Omental fat pad (tissue), 4 donors: ENCODE measurements around the gene VAV2. TPM values are rescaled to one million over a fixed set of nuclear protein-coding genes. Genes with fewer than 3 reads are reported as not detected.
A peak's percentile ranks its signal among the peaks of the same experiment; 100 is the strongest.

Experiments
- ATAC-seq: fragments of 150-250 bp; one replicate; pipeline ENCODE4 v1.9.1; 2016; ENCODE audit warnings: mild to moderate bottlenecking, moderate library complexity; ENCODE audit not compliant: low FRiP score
- DNase-seq: peaks from one replicate; pipeline ENCODE4 v3.0.0-alpha.2; 2019; ENCODE audit warnings: low spot score
- total RNA-seq, 4 donors: library from RNA; depleted of rRNA; stranded (reverse); fragments of >200 nt; gene quantifications; one replicate each; pipeline ENCODE4 v1.1.0, GENCODE V29; 2016
- TF ChIP-seq, protein P1 (sequence below), 3 donors: fragments of 450-650 bp; IDR thresholded peaks; one replicate each; pipeline ENCODE4 v1.5.1; 2016 to 2017; ENCODE audit warnings: antibody characterized with exemption in 3 of 3, mild to moderate bottlenecking in 3 of 3, moderate library complexity in 2 of 3

VAV2 gene
- total RNA-seq, 4 donors from 2014 or later = 4.0 to 10.9 (median 6.2) TPM

GRCh38 chr9:133733421-133733795 is 258.7 kb downstream of the VAV2 start:
- DNase-seq = no peak
- no peak for ATAC-seq
- TF ChIP-seq, protein P1, sequence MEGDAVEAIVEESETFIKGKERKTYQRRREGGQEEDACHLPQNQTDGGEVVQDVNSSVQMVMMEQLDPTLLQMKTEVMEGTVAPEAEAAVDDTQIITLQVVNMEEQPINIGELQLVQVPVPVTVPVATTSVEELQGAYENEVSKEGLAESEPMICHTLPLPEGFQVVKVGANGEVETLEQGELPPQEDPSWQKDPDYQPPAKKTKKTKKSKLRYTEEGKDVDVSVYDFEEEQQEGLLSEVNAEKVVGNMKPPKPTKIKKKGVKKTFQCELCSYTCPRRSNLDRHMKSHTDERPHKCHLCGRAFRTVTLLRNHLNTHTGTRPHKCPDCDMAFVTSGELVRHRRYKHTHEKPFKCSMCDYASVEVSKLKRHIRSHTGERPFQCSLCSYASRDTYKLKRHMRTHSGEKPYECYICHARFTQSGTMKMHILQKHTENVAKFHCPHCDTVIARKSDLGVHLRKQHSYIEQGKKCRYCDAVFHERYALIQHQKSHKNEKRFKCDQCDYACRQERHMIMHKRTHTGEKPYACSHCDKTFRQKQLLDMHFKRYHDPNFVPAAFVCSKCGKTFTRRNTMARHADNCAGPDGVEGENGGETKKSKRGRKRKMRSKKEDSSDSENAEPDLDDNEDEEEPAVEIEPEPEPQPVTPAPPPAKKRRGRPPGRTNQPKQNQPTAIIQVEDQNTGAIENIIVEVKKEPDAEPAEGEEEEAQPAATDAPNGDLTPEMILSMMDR (IDR thresholded peaks at IDR 0.05) = no peak

GRCh38 chr9:133732639-133733408 is 259.3 kb downstream of the VAV2 start:
- TF ChIP-seq, protein P1 (IDR thresholded peaks at IDR 0.05) = no peak
- no peak for DNase-seq

DNA sequence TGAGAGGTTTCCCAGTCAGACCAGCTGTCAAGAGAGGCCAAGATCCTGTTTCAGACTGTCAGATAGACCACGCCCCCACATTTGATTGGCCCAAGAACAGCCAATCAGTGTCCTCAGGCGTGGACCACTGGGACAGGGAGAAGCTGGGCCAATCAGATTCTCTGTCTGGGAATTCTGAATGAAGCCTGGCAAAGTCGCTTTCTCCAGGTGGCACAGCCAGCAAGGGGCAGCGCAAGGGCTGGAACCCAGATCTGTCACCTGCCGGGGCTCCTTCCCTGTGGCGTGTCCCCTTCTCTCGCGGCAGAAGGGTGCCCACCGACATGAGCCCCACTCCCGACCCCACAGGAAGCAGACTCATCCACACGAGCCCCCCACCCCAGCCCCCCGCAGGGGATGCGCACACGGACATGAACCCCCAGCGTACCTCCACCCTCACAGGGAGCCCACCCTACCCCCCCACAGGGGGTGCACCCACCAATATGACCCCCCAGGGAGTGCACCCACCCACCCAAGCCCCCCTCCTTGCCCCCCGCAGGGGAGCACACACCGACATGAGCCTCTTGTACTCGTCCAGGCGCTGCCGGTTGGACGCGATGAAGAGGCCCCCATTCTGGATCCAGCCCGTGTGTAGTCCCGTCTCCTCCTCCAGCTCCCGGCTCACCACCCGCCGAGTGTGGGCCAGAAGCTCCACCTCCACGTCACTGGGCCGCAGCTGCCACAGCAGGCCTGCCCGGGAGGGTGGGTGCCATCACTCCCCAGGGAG is 260.1 kb downstream of the VAV2 start:
- ATAC-seq (no peak), DNase-seq (peak; percentile 6)
- TF ChIP-seq, protein P1 (IDR thresholded peaks at IDR 0.05) = no peak

More at GRCh38 chr9:133732639-133733408, 259.3 kb downstream of the VAV2 start:
- ATAC-seq = no peak

DNA sequence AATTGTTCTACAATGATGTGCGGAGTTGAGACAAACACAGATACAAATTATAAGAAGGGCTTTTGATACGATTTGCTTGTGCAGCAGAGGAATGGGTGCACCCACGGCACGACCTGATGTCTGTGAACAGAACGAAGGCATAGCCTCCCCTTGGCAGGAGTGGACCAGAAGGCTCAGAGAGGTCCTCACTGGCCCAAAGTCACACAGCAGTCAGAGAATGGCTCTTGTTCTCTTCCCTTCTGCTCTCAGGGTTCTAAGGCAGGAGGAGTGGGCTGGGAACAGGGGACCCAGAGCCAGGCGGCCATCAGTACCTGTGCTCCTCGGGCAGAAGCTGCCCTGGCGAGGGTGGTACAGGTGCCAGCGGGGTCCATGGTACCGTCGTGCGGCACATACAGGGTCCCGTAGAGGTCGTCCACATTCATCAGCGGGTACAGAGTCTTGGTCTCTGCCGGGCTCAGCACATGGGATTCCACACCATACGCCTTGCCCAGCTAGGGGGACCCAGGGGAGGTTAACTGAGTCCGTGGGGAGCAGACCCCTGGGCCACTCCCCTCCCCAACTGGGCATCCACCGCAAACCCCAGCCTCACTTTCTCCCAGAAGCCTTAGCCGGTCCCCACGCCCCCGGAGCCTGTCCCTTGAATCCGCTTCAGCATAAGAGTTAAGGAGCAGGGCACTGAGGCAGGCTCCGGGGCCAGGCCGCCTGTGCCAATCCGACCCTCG is 261.0 kb downstream of the VAV2 start:
- peak; percentile 20 for DNase-seq
- no peak for ATAC-seq
- TF ChIP-seq, protein P1 (IDR thresholded peaks at IDR 0.05) = no peak

- TF ChIP-seq, protein P1 (IDR thresholded peaks at IDR 0.05) = no peak
- DNase-seq (peak; percentile 6), ATAC-seq (no peak)
Measured at GRCh38 chr9:133729617-133730281, 262.4 kb downstream of the VAV2 start.

DNA sequence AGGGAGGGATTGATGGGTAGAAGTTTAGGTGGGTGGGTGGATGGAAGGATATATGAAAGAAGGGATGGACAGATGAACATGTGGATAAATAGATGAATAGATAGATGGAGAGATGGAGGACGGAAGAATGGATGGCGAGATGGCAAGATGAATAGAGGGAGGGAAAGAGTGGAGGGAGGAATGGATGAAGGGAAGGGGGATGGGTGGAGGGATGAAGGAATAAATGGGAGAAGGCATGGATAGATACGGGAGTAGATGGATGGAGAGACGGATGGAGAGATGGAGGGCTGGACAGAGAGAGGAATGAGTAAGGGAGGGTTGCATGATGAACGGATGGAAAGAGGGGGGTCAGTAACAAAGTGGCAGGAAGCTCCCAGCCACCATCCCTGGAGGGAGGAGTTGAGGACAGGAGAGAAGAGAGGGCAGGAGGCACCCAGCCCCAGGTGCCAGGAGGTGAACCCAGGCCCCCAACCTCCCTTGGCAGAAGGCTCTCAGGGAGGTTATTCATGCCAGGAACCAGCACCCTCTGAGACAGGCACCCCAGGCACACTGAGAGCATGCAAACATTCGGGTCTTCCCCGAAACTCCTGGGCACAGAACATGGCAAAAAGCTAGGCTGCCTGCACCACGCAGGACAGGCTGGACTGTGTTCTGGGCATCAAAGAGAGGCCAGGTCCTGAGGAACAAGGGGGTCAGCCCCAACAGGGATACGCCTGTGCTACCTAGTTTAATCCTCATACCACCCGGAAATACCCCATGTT is 263.1 kb downstream of the VAV2 start:
- DNase-seq = peak; percentile 6
- ATAC-seq = no peak
- TF ChIP-seq, protein P1 (IDR thresholded peaks at IDR 0.05) = no peak
